Smooth muscle cell (in vitro differentiated cells): ENCODE measurements around the gene PNPLA8. TPM values are rescaled to one million over a fixed set of nuclear protein-coding genes. Genes with fewer than 3 reads are reported as not detected.
A peak's percentile ranks its signal among the peaks of the same experiment; 100 is the strongest.

Experiments used
- DNase-seq: peaks from one replicate; lab custom pipeline; 2025; ENCODE audit not compliant: unreplicated experiment; lab: John Stamatoyannopoulos, UW
- H2AFZ ChIP-seq: fragments of 200-600 bp; sonication (generic); 2 replicates; pipeline ENCODE4 v1.6.0; 2016; ENCODE audit warnings: antibody characterized with exemption, low read depth, mild to moderate bottlenecking
- H3F3A ChIP-seq: fragments of 200-600 bp; sonication (generic); 2 replicates; pipeline ENCODE4 v1.6.0; 2017; ENCODE audit warnings: antibody characterized with exemption, low read depth
- H3K27ac ChIP-seq: fragments of 200-600 bp; sonication (generic); 2 replicates; pipeline ENCODE4 v1.5.1; 2016; ENCODE audit warnings: low read depth, mild to moderate bottlenecking
- H3K27me3 ChIP-seq: fragments of 200-600 bp; sonication (generic); 2 replicates; pipeline ENCODE4 v1.6.1; 2016; ENCODE audit warnings: low read depth, mild to moderate bottlenecking
- H3K36me3 ChIP-seq: fragments of 200-600 bp; sonication (generic); 2 replicates; pipeline ENCODE4 v1.5.1; 2016; ENCODE audit warnings: low read depth
- H3K4me1 ChIP-seq: fragments of 200-600 bp; sonication (generic); 2 replicates; pipeline ENCODE4 v1.5.1; 2016; ENCODE audit warnings: low read depth
- H3K4me2 ChIP-seq: fragments of 200-600 bp; sonication (generic); 2 replicates; pipeline ENCODE4 v1.6.0; 2016; ENCODE audit warnings: mild to moderate bottlenecking
- H3K4me3 ChIP-seq: fragments of 200-600 bp; sonication (generic); 2 replicates; pipeline ENCODE4 v1.5.1; 2016; ENCODE audit warnings: mild to moderate bottlenecking
- H3K79me2 ChIP-seq: fragments of 200-600 bp; sonication (generic); 2 replicates; pipeline ENCODE4 v1.6.0; 2016; ENCODE audit warnings: low read depth, mild to moderate bottlenecking
- H3K9ac ChIP-seq: fragments of 200-600 bp; sonication (generic); 2 replicates; pipeline ENCODE4 v1.6.0; 2016; ENCODE audit warnings: low read depth
- H3K9me3 ChIP-seq: fragments of 200-600 bp; sonication (generic); replicated peaks from 2 replicates; pipeline ENCODE4 v1.5.1; 2016; ENCODE audit warnings: low read depth
- H4K20me1 ChIP-seq: fragments of 200-600 bp; sonication (generic); 2 replicates; pipeline ENCODE4 v1.6.0; 2016; ENCODE audit warnings: low read depth
- CTCF ChIP-seq: fragments of 200-600 bp; sonication (generic); IDR thresholded peaks from 2 replicates; pipeline ENCODE4 v1.5.1; 2017; ENCODE audit warnings: borderline replicate concordance, mild to moderate bottlenecking, antibody characterized with exemption; ENCODE audit not compliant: insufficient read depth, poor library complexity, severe bottlenecking
- WGBS: methylation state at CpG from one replicate; pipeline ENCODE4 v1.1.7; 2016; ENCODE audit warnings: low lambda C conversion rate; 5-methylcytosine and 5-hydroxymethylcytosine counted together
- polyA plus RNA-seq: library from polyadenylated mRNA; unstranded; fragments of >200 nt; fragmentation: Nextera tagmentation; extraction: Ambion mirVana; gene quantifications from 2 replicates; pipeline ENCODE4 v1.2.1, GENCODE V29; 2016
- total RNA-seq: library from RNA; depleted of rRNA; stranded (reverse); fragments of >200 nt; gene quantifications from 2 replicates; pipeline ENCODE4 v1.2.3, GENCODE V29; 2014

The PNPLA8 gene
- total and polyA plus RNA-seq, 2 experiments from 2014 or later = 18.6 to 52.5 TPM

DNA sequence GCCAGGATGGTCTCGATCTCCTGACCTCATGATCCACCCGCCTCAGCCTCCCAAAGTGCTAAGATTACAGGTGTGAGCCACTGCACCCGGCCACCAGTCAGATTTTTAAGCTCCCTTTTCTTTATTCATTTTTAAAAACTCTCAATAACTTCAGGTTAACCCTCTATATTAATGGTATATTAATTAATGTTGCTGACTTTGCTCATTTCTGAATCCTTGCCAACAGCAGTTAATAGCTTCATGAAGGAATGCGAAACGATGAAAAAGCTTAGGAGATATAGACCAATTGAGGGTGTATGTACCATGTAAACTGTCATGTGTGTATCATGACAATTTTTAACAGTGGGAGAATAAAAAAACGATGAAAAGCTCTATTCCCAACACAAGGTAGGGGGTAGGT lies 27.5 kb downstream of the PNPLA8 start:
- Histone ChIP-seq H3K36me3 (peaks cover 10% of the 10 kb centered on the region), H3K4me1 (no peaks in the 10 kb centered on the region), H3F3A (no peaks in the 10 kb centered on the region), H3K79me2 (peaks cover 3% of the 10 kb centered on the region), H2AFZ (no peak overlapping the region), H3K4me3 (no peak overlapping the region), H3K27me3 (no peaks in the 10 kb centered on the region), H3K9ac (no peak overlapping the region), H3K9me3 (no peaks in the 10 kb centered on the region), H3K27ac (no peak overlapping the region), H3K4me2 (no peak overlapping the region), H4K20me1 (peaks cover 18% of the 10 kb centered on the region)
- whole genome bisulfite sequencing = 94% methylated on average over 6 of the region's 6 CpGs
- DNase-seq = no peak
- no peak for TF ChIP-seq CTCF

GRCh38 chr7:108497082-108497725 lies 28.7 kb downstream of the PNPLA8 start:
- H3K27me3 ChIP-seq = no peaks in the 10 kb centered on the region
- no peak overlapping the region for H3K4me2 ChIP-seq
- H3F3A ChIP-seq = no peaks in the 10 kb centered on the region
- no peaks in the 10 kb centered on the region for H3K4me1 ChIP-seq
- no peak overlapping the region for H3K27ac ChIP-seq
- peaks cover 10% of the 10 kb centered on the region for H3K36me3 ChIP-seq
- TF ChIP-seq CTCF = peak; percentile 89
- DNase-seq = no peak
- H2AFZ ChIP-seq = no peak overlapping the region
- 99% methylated on average over 3 of the region's 3 CpGs for WGBS
- H3K9ac ChIP-seq = no peak overlapping the region
- no peak overlapping the region for H3K4me3 ChIP-seq
- H4K20me1 ChIP-seq = peaks cover 12% of the 10 kb centered on the region
- no peaks in the 10 kb centered on the region for H3K9me3 ChIP-seq
- H3K79me2 ChIP-seq = peaks cover 3% of the 10 kb centered on the region

DNA sequence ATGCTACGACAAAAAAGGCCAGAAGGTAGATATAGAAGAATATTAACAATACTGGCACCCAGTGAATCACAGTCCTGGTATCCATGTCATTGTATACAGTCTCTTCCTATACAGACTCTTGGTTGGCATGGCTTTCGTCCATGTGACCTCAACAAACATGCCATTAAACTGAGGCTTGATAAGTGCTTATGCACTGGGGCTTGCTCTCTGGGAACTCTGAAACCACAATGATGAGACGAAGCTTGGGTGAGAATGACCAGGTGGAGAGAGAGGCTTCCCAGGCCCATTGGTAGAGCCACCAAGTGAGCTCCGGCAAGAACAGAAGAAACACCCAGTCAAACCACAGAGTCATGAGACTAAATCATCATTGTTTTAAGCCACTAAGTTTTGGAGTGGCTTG lies 33.2 kb downstream of the PNPLA8 start:
- Histone ChIP-seq H4K20me1 (peaks cover 4% of the 10 kb centered on the region), H3K79me2 (peaks cover 3% of the 10 kb centered on the region), H3K4me1 (no peaks in the 10 kb centered on the region), H3K27me3 (no peaks in the 10 kb centered on the region), H2AFZ (no peak overlapping the region), H3K36me3 (peaks cover 5% of the 10 kb centered on the region), H3K4me3 (no peak overlapping the region), H3K9me3 (no peaks in the 10 kb centered on the region), H3F3A (no peaks in the 10 kb centered on the region), H3K9ac (no peak overlapping the region), H3K4me2 (no peak overlapping the region), H3K27ac (no peak overlapping the region)
- no peak for TF ChIP-seq CTCF
- 83% methylated on average over 4 of the region's 4 CpGs for WGBS
- no peak for DNase-seq
